GM03348 (cell line): Measurements from ENCODE around the gene APOH.

Experiments used
- DNase-seq: peaks from one replicate; pipeline ENCODE4 v3.0.0; 2012; ENCODE audit warnings: low spot score

The APOH gene

DNA sequence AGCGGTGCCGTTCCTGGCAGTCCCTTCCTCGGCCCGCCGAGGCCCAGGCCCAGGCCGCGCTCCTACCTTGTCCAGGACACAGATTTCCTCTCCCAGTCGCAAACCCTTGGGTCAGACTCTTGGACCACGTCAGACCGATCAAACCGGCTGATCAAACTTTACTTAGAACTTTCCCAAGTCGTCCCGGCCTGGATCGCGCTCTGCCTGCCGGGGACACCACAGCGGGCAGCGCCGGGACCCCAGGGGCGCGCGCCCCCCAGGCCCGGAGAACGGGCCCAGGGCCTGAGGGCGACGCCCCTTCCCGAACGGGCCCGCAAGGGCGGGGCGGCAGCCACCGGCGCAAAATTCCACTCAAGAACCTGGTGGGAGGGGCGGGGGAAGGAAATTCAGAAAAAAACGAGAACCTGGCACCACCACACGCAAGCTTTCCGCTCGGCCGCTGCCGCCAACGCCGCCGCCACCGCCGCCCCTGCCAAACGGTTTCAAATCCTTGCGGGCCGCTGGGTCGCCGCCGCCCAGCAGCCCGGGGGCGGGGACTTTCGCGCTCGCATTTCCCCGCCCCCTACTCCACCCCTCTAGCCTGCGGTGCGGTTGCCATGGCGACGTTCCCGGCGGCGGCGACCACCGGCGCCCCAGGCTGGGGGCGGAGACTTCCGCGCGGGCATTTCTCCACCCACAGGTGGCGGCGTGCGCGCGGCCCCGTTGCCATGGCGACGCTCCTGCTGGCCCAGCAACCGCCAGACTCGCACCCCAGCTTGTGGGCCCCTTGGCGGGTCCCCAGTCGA, 37.4 kb downstream of the APOH start, which contains the start of gene CEP112:
Gene CEP112, minus strand, starts transcription at position 541 of the 785 bp plus-strand sequence.
- peak; percentile 94 for DNase-seq

DNA sequence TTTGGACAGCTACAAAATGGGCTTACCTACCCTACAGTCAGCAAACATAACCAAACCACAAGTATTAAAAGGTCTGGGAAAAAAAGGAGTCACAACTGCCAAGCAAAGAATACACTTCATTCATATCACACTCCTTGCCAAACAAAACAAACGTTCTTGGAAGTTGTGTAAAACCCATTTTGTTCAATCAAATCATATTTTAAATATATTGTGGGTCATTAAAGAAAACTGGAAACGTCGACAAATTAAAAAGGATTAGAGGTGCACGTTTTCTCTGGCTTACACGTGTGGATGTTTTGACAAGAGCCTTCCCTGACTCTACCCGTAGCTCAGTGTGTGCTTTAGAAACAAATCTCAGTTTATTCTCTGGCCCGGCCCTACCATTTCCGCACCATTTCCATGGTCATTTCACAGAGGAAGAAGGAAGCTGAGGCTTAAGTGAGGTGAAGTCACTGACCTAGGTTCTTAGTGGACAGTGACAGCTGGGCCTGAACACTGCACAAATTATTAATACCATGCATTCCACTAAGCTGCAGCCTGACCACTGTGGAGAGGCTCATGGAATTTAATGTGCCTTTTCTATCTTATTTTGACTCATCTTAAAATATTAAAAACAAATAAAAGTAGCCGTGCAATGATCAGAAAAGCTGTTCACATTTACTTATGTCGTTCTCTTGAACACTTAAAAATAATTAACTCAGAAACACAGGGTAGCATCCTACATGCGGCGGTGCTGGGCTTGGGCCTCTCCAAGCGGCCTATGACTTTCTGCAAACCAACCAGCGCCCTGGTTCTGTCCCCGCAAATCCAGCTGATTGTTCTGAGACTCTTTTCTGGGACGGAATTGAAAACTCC, 38.2 kb downstream of the APOH start:
- peak; percentile 52 for DNase-seq

DNA sequence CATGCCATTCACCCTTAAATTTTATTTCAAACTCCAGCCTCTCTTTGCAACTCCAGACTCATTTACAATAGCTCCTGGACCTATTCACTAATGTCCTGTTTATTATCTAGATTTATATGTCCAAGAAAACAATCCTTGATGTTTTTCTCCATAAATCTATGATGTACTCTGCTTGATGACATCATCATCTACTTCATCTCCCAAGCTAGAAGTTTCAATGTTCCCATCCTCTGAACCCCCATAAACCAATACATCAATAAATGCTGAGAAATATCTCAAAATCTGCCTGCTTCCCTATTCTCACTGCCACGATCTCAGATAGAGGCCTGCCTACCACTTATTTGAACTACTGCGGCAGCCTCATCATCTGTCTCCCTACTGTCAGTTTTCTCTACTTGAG, 41.5 kb downstream of the APOH start:
- DNase-seq = no peak

DNA sequence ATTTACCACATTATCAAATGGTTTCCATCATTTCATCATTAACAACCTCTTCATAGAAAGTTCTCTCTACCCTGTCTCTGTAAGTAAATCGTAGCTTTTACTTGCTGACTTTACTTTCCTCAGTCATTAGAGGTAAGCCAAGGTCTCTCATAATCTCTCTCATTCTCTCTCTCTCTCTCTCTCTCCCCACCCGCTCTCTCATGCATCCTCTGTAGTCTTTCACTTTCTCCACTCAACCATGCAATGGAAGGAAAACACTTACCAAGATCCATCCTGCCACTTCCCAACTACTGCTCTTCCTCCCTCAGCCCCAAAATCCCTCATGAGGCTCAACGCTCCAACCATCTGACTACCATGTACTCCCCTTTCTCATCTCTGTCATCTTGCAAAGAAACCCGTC, 43.4 kb downstream of the APOH start:
- no peak for DNase-seq

DNA sequence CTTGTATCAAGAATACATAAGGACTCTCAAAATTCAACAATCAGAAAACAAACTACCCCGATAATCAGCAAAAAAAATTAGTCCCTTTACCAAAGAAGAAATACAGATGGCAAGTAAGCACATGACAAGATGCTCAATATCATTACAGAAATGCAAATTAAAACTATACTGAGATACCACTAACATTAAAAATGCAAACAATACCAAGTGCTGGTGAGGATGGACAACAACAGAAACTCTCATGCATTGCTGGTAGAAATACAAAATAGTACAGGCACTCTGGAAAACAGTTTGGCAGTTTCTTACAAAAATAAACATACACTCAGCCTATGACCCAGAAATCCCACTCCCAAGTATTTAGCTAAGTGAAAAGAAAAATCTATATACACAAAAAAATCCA, 44.8 kb downstream of the APOH start:
- DNase-seq = no peak

DNA sequence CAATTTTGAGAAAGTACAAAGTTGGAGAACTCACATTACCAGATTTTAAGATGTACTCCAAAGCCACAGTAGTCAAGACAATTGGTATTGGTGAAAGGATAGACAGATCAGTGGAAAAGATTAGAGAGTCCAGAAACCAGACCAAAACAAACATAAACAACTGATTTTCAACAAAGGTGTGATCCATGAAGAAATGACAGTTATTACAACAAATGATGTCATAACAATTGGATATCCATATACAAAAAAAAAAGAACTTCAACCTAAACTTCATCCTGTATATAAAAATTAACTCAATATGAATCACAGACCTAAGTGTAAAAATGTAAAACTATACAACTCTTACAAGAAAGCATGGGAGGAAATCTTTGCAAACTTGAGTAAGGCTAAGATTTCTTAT, 45.7 kb downstream of the APOH start:
- DNase-seq = no peak

DNA sequence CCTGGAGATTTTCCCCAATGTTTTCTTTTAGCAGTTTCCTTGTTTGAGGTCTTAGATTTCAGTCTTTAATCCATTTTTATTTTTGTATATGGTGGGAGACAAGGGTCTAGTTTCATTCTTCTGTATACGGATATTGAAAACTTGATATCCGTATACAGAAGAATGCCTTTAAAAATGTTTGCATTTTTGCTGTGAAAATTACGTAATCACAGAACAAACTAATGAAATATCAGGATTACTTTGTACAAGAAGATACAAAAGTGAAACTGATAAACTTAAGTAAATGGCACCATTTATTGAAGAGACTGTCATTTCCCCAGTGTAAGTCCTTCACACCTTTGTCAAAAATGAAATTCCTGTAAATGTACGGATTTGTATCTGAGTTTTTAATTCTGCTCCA, 50.6 kb downstream of the APOH start:
- no peak for DNase-seq

DNA sequence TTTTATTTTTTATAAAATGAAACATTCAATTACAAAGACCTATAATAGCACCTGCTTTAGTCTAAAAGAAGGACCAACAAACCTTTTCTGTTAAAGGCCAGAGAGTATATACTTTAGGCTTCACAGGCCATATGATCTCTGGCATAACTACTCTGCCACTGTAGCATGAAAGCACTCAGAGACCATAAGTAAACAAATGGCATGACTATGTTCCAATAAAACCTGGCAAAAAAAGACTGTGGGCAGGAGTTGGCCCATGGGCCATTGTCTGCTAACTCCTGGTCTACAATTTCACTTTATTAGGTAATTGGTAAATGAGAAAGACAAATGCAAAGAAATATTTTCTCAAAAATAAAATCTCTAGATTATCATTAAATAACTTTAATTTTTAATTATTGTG, 52.2 kb downstream of the APOH start:
- no peak for DNase-seq

DNA sequence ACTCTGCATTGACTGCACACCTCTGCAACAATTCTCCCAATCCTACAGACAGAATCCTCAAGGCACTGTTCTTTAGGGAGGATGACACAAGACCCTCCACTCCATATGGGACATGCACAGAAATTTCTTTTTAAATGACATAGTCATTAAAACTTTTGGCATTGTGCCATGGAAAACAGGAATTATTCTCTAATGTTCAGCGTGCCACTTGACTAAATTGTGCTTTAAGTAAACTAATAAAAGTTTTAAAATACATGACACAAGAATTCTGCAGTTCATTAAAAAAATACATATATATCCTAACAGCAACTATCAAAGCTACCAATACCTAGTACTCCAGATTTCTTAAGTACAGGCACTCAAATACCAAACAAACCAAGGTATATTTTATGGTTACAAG, 53.3 kb downstream of the APOH start:
- DNase-seq = no peak

DNA sequence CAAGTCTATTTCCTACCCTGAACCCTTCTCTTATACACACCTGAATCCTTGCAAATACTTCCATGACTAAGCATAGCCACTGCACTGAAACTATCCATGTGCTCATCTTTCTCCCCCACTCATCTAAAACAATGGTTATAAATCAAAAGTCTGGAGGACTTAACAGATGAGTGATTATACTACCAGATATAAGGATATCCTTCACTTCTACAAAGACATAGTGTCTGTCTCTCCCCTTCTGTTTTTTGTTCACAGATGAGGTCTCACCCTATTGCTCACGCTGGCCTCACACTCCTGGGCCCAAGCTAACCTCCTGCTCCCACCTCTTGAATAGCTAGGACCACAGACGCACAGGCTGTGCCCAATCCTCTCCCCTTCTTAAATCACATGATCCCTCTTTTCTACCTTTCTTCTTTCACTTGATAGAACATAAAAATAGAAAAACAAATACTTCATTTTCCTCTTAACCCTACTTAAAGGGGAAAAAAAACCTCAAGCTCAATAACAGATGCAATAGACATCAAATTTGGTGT, 56.5 kb downstream of the APOH start:
- no peak for DNase-seq

DNA sequence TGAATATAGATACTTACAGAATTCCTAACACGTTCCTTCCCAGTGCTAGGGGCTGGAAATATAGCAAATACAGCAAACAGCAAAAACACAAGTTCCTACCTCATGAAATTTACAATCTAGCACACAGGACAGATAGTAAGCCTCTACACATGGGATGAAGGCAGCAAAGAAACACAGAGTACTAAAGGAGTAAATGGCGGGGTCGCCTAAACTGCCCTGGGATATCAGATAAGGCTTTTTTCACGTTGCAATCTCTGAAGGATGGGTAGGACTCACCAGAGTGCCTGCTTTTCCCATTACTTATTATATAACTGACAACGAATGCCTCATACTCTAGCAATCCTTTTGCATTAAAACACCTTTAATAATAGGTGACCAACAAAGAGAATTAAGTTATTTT, 57.1 kb downstream of the APOH start:
- no peak for DNase-seq

DNA sequence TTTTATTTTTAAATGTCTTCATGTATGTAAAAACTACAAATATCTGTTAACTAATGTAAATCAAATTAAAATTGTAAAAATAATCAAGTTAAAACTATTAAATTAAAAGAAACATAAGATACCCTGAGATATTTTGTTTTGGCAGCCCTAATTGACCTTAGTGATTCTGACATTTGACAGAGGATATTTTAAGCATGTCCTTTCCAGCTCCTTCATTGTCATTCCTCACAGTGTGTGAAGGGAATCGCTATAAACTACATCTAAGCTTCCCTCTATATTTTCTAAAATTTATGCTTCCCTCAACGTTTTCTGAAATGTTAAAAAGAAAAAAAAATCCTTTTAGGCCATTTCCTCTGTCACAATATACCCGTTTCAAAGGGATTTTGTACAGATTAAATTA, 57.5 kb downstream of the APOH start:
- no peak for DNase-seq

DNA sequence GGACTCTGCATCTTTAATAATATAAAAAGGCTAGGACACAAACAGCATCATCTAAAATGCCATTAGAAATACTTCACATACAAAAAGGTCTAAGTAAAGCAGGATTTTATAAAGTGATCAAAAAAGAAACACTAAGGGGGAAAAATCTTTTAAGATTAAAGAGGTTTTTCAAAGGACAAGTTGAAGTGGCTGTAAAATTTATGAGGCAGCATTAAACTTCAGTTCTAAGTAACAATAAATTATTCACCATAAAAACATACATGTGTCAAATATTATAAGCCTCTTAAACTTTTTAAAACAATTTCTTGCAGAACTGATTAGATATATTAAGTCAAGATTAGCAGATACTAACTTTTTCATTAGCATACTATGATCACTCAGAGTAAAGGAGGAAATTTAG, 58.0 kb downstream of the APOH start:
- DNase-seq = no peak

DNA sequence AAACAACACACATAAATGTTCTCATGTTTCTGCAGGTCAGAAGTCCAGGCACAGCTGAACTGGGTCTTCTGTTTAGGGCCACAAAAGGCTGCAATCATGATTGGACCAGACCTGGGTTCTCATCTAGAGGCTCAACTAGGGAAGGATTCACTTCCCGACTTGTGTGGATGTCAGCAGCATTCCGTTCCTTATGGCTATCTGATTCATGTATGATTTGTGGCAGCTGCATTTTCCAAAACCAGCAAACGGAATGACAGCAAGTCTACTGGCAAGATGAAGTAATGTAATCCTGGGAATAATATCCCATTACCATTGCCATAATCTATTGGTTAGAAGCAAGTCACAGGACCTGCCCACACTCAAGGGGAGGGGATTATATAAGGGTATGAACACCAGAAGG, 59.4 kb downstream of the APOH start:
- DNase-seq = no peak

DNA sequence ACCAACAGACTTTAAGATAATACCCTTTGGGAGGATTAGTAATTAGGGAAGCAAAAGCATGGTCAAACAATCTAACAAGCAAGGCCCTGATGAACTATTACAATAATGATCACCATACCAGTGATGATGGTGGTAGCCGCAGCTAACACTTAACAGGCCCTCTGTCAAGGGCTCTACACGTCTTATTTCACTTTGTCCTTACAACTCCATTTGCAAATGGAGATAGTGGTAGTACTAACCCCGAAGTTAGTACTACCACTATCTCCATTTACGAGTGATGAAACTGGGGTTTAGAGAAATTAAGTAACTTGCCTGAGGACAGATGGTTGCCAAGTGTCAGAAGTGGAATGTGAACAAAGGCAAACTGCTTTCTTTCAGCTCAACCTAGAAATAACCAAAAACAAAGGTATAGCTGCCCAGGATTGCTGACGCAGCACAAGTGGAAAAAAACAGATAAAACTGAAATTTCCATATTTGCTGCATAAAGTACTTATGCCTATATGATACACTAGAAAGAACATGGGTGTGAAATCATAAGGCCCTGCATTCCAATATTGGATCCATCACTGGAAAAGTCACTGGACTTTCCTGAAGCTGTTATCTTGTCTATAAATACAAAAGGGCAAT, 61.9 kb downstream of the APOH start:
- no peak for DNase-seq

DNA sequence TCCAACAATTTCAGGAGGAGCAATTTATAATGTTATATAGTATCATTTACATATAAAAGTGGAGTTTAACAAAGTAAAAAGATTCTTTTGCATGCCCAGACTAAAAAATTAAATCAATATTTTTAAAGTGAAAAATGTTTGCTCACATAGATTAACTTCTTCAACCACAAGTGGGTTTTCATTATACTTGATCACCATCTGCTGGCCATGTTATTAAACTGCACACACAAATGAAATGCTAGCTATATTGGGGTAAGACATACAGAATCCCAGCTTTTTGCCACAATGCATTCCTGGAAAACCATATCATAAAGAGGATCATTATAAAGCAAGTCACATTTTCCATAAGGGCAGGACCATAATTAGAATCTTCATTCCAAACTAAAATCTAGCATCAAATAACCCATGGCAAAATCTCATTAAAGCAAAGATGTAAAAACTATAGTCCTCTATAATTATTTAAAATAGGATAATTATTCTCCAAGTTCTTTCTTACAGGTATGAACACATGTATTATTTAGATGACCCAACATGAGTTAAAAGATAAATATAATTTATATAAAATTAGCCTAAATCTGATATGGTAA, 63.6 kb downstream of the APOH start:
- DNase-seq = peak; percentile 79
